ENCODE results near the gene DLGAP3. TPM values are rescaled to one million over a fixed set of nuclear protein-coding genes. Genes with fewer than 3 reads are reported as not detected.

DLGAP3 gene
- total and polyA plus RNA-seq, 2 of the 13 experiments (the other 11 are each of a cell fraction or from before 2014, with no cell fraction given): 0.03 to 0.04 TPM

GRCh38 chr1:34865981-34866761, 63.3 kb downstream of the DLGAP3 start (continued):
- TF ChIP-seq PRDM15 (CRISPR knock-in tag; IDR thresholded peaks at IDR 0.05) (0 out of 2 replicates have a peak, but pooled peaks have one; percentile 52), MBD4 (IDR thresholded peaks at IDR 0.05; ENCODE audit: borderline replicate concordance, low read length) (no peak), MYPOP (CRISPR knock-in tag; IDR thresholded peaks at IDR 0.05) (no peak), ATF5 (CRISPR knock-in tag; IDR thresholded peaks at IDR 0.05; ENCODE audit: low read depth) (no peak), TEAD3 (CRISPR knock-in tag; optimal IDR thresholded peaks at IDR 0.05; ENCODE audit: borderline replicate concordance) (peak; percentile 8), ZNF773 (CRISPR knock-in tag; IDR thresholded peaks at IDR 0.05; ENCODE audit: borderline replicate concordance) (no peak), ZNF431 (CRISPR knock-in tag; IDR thresholded peaks at IDR 0.05; ENCODE audit: borderline replicate concordance, low read depth) (no peak), ZNF264 (CRISPR knock-in tag; IDR thresholded peaks at IDR 0.05) (no peak), ZBTB46 (CRISPR knock-in tag; IDR thresholded peaks at IDR 0.05; ENCODE audit: borderline replicate concordance) (no peak), ZBTB43 (CRISPR knock-in tag; conservative IDR thresholded peaks at IDR 0.05) (no peak), HDAC1 (CRISPR knock-in tag; IDR thresholded peaks at IDR 0.05) (no peak; the same call in 1 of the 2 replicates), ZBTB4 (CRISPR knock-in tag; IDR thresholded peaks at IDR 0.05; ENCODE audit: borderline replicate concordance) (no peak), ZBTB44 (CRISPR knock-in tag; IDR thresholded peaks at IDR 0.05) (no peak)

All from HepG2 (cell line).